LNCaP clone FGC (cell line): ENCODE results near the gene UQCR10.

ENCODE experiments used
- DNase-seq: peaks from one replicate; pipeline ENCODE4 v3.0.0-alpha.2; 2011; ENCODE audit warnings: low read depth
- H3K4me3 ChIP-seq: 2 replicates; pipeline ENCODE4 v1.5.1; 2011; ENCODE audit warnings: mild to moderate bottlenecking, low read depth, low read length, control low read depth
- CTCF ChIP-seq: IDR thresholded peaks from 2 replicates; pipeline ENCODE4 v1.5.1; 2012; ENCODE audit warnings: mild to moderate bottlenecking; ENCODE audit not compliant: control insufficient read depth, insufficient read depth; ENCODE audit errors: extremely low read depth

Gene UQCR10

GRCh38 chr22:29798801-29799200, 31.6 kb downstream of the UQCR10 start:
- peak overlapping the region; percentile 44 for H3K4me3 ChIP-seq
- DNase-seq, result peak; percentile 56
- TF ChIP-seq CTCF, result no peak

GRCh38 chr22:29799217-29799680, 32.1 kb downstream of the UQCR10 start:
- no peak for TF ChIP-seq CTCF
- DNase-seq, result peak; percentile 98
- peak overlapping the region; percentile 44 for H3K4me3 ChIP-seq

GRCh38 chr22:29801153-29801552, 34.0 kb downstream of the UQCR10 start:
- no peak for DNase-seq
- no peak overlapping the region for H3K4me3 ChIP-seq
- no peak for TF ChIP-seq CTCF

GRCh38 chr22:29801796-29802195, 34.6 kb downstream of the UQCR10 start:
- no peak for TF ChIP-seq CTCF
- DNase-seq, result no peak
- no peak overlapping the region for H3K4me3 ChIP-seq

GRCh38 chr22:29803190-29803589, 36.0 kb downstream of the UQCR10 start:
- TF ChIP-seq CTCF, result no peak

GRCh38 chr22:29804985-29805384, 37.8 kb downstream of the UQCR10 start:
- TF ChIP-seq CTCF, result no peak
- H3K4me3 ChIP-seq, result no peak overlapping the region
- DNase-seq, result no peak

More at GRCh38 chr22:29803190-29803589, 36.0 kb downstream of the UQCR10 start:
- no peak for DNase-seq
- H3K4me3 ChIP-seq, result no peak overlapping the region

- DNase-seq, result no peak
- H3K4me3 ChIP-seq, result no peak overlapping the region
- no peak for TF ChIP-seq CTCF
Observed at GRCh38 chr22:29806196-29806595, 39.0 kb downstream of the UQCR10 start.
